Neuron (in vitro differentiated cells): ENCODE results near the gene TBRG4.

ENCODE experiments used
- H2AFZ ChIP-seq: one replicate; pipeline ENCODE4 v1.6.1; 2013; ENCODE audit warnings: low read depth, mild to moderate bottlenecking, inconsistent platforms, low read length, moderate library complexity
- H3K27me3 ChIP-seq: one replicate; pipeline ENCODE4 v1.6.1; 2013; ENCODE audit warnings: low read length; ENCODE audit not compliant: insufficient read depth
- H3K36me3 ChIP-seq: one replicate; pipeline ENCODE4 v1.6.1; 2013; ENCODE audit warnings: low read length; ENCODE audit not compliant: insufficient read depth
- H3K4me1 ChIP-seq: one replicate; pipeline ENCODE4 v1.6.1; 2013; ENCODE audit warnings: low read length; ENCODE audit not compliant: insufficient read depth
- H3K4me3 ChIP-seq: 2 replicates; pipeline ENCODE4 v1.5.1; 2013; ENCODE audit warnings: mild to moderate bottlenecking, low read length, moderate library complexity
- H3K9me3 ChIP-seq: one replicate; pipeline ENCODE4 v1.6.1; 2013; ENCODE audit warnings: low read length

TBRG4 gene

DNA sequence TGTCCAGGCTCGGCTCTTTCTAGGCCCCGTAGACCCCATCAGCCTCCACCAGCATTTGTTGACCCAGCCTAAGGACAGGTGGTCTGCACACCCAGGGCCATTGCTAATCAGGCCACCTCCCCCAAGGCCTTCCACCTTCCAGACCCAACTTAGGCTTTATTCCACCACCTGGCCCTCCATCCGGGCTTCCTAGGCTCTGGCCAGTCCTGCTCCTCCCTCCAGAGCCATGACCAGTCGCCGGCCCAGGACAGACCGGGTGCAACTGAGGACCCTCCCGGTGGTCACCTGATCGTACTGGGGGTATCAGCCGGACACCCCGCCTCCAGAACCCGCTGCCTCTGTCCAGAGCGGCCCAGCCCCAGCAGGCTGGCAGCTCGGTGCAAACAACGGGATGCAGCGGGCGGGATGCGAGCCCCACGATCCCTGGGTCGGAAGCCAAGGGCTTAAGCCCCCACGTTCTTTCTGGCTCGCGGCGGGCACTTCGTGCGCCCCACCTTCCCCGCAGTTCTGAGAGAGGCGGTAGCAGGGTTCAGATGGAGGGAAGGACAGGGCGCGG, 23.3 kb downstream of the TBRG4 start:
- Histone ChIP-seq H3K9me3 (no peaks in the 10 kb centered on the region), H2AFZ (no peak overlapping the region), H3K27me3 (no peaks in the 10 kb centered on the region), H3K4me3 (peak overlapping the region; percentile 76), H3K4me1 (peaks cover 8% of the 10 kb centered on the region), H3K36me3 (peaks cover 6% of the 10 kb centered on the region)

DNA sequence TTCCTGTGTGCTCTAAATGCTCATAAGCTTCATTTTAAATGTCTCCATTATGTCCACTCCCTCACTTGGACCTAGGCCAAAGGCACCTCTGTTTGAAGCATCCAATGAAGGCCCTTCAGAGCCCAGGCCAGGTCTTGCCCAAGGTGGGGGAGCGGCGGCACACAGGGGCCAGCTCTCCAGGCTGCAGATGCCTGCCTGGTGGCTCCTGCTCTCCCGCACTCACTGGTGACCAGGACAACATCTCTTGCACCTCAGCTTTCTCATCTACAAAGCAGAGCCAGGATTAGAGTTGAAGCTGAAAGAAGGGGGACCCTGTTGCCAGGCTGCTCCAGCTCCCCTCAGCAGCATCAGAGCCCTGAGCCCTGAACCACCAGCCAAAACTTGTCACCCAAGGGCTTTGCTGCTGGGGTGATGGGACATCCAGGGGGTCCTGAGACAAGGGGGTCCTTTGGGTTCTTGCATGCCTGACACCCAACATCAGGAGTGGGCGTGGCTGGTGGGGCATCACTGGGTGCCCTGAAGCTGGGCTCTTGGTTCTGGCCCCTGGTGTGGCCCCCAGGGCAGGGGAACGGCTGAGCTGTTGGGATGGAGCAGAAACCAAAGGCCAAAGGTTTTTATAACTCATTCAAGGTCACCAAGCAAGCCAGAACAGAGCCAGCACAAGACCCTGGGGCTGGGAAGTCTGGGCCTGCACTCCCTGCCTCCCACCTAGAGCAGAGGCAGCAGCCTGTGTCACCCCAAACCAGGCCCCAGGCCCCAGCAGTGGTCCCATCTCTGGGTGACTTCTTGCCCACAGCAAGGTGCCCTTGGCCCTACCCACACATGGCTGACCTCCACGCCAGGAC, 24.0 kb downstream of the TBRG4 start:
- H3K36me3 ChIP-seq: peaks cover 6% of the 10 kb centered on the region
- H2AFZ ChIP-seq: no peak overlapping the region
- peak overlapping the region; percentile 76 for H3K4me3 ChIP-seq
- no peaks in the 10 kb centered on the region for H3K9me3 ChIP-seq
- no peaks in the 10 kb centered on the region for H3K27me3 ChIP-seq
- peaks cover 8% of the 10 kb centered on the region for H3K4me1 ChIP-seq

DNA sequence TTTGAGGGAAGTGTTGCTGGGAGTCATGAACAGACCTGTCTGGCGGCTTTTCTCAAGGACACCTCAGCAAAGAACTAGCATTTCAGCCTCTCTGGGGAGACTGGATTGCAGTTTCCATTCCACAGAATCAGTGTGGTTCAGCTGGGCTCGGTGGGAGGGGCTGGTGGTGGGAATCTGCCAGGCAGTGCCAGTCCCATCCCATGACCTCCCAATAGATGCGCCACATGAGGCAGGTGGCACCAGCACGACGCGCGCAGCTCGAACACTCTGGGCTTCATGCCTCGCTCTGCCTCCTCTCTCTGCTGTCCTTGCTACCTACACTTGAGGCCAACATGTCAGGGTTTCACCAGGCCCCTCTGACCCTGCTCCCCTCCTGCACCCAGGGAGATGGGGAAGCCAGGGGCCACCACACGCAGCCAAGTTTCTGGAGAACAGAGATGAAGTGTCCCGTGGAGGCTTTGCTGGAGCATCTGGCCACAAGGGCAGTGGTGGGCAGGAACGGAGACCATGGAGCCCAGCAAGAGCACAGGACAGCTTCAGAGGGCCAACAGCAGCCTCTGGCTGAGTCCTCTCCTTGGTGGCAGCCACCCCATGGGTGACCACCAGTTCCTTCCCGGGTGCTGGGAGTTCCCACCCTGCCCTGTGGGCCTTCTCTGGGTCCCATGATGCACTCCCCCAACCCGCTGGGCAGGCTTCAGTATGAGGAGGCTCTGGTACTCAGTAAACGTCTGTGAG, 25.0 kb downstream of the TBRG4 start:
- peaks cover 6% of the 10 kb centered on the region for H3K36me3 ChIP-seq
- H3K4me1 ChIP-seq: peaks cover 8% of the 10 kb centered on the region
- no peak overlapping the region for H2AFZ ChIP-seq
- no peaks in the 10 kb centered on the region for H3K27me3 ChIP-seq
- H3K4me3 ChIP-seq: no peak overlapping the region
- H3K9me3 ChIP-seq: no peaks in the 10 kb centered on the region

DNA sequence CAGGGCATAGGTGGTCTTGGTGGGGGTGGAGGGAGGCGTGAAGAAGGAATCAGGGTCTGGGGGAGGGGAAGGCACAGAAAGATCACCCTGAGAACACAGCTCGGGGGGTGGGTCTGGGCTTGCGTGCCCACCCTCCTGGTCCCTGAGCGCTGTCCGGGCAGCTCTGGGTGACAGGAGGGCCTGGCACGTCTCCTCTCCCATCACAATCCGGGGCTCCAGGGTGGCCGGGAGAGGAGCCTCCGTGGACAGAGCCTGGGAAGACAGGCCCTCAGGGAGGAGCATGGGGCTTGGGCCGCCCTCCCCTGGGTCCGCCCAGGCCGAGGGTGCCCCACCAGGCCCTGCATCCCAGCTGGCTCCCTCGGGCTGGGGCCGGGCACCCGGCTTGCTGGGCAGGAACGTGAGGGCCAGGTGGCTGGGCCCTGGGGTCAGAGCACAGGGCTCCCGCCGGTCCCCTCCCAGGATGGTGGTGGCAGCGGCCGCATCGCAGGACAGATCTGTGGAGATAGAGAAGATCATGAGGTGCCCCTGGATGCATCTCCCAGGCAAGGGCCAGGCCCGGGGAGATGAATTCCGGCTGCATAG, 25.8 kb downstream of the TBRG4 start:
- H3K27me3 ChIP-seq: no peaks in the 10 kb centered on the region
- H3K9me3 ChIP-seq: no peaks in the 10 kb centered on the region
- no peak overlapping the region for H2AFZ ChIP-seq
- H3K36me3 ChIP-seq: peaks cover 11% of the 10 kb centered on the region
- no peak overlapping the region for H3K4me3 ChIP-seq
- peaks cover 8% of the 10 kb centered on the region for H3K4me1 ChIP-seq

- no peak overlapping the region for H2AFZ ChIP-seq
Measured at GRCh38 chr7:45084901-45085618, 26.4 kb downstream of the TBRG4 start.

DNA sequence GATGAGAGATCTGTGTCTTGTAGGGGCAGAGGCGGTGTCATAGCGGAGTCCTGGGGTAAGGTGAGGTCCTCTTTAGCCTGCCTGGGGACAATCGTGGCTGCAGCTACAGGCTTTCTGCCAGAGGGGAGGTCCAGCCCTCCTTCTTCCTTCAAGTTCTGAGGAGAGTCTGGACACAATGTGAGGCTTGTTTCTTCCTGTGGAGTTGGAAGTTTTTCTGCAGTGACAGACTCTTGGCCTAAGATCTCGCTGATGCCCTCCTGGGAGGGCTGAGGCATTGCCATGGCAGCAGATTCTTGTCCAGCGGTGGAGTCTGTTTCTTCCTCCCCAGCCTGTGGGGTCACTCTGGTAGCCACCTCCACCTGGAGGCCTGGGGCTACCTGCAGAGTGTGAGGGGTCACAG, 27.2 kb downstream of the TBRG4 start:
- no peaks in the 10 kb centered on the region for H3K27me3 ChIP-seq
- H3K9me3 ChIP-seq: no peaks in the 10 kb centered on the region
- H3K36me3 ChIP-seq: peaks cover 17% of the 10 kb centered on the region
- no peak overlapping the region for H2AFZ ChIP-seq
- H3K4me1 ChIP-seq: peaks cover under 1% of the 10 kb centered on the region
- H3K4me3 ChIP-seq: no peak overlapping the region

More at GRCh38 chr7:45084901-45085618, 26.4 kb downstream of the TBRG4 start:
- Histone ChIP-seq H3K36me3 (peaks cover 14% of the 10 kb centered on the region), H3K27me3 (no peaks in the 10 kb centered on the region), H3K9me3 (no peaks in the 10 kb centered on the region), H3K4me3 (no peak overlapping the region), H3K4me1 (peaks cover 8% of the 10 kb centered on the region)

DNA sequence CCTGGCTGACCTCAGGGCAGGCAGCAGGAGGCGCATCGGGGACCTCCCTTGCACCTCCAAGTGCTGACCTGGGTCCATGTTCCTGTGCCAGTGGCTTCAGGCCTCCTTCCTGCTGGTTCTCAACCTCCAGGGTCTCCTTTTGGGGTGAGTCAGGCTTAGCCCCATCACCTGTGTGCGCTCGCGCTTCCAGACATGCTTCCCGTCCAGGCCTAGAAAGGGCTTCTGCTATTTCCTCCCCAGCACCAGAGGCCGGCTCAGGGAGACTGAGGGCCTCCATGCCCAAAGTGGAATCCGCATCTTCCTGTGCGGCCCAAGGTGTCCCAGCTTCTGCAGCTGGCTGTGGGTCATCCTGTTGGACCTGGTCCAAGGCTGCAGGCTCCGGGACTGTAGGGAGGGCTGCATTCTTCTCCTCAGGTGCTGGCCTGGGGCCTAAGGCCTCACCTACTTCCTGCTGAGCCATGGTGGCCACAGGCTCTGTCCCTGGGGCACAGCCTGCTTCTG, 28.6 kb downstream of the TBRG4 start:
- no peaks in the 10 kb centered on the region for H3K27me3 ChIP-seq
- no peak overlapping the region for H3K4me3 ChIP-seq
- no peak overlapping the region for H2AFZ ChIP-seq
- no peaks in the 10 kb centered on the region for H3K4me1 ChIP-seq
- no peaks in the 10 kb centered on the region for H3K9me3 ChIP-seq
- peaks cover 17% of the 10 kb centered on the region for H3K36me3 ChIP-seq

DNA sequence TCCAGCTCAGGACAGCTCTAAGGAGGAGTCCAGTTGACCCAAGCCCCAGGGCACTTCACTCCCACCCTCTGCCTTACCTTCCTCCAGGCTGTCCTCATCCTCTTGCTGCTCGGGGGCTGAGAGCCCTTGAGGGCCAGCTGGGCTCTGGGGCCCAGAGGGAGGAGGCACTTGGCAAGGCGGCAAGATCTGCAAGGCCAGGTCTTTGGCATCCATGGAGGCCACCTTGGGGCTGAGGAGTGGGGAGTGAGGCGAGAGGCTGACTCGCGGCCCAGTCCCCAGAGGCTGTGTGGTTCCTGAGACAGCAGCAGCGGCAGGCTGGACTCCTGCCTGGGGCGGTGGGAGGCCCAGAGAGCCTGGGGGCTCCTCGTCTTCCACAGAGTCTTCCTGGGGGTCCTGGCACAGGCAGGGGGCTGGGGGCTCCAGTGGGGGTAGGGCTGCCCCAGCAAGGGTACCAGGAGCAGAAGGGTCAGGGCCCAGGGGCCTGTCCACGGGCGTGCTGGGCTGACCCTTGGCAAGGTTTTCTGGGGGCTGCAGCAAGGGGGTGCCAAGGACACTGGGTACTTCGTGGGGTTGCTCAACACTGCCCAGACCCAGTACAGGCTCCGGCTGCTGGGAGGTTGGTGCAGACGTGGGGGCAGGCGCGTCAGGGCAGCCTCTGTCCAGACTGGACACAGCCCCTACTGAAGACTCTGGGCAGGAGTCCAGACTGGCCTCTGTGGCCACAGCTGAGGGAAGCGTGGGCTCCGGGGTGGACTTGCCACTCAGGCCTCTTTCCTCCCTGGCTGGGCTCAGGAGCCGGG, 29.3 kb downstream of the TBRG4 start:
- H2AFZ ChIP-seq: no peak overlapping the region
- no peak overlapping the region for H3K4me3 ChIP-seq
- H3K9me3 ChIP-seq: no peaks in the 10 kb centered on the region
- no peaks in the 10 kb centered on the region for H3K27me3 ChIP-seq
- peaks cover 17% of the 10 kb centered on the region for H3K36me3 ChIP-seq
- H3K4me1 ChIP-seq: no peaks in the 10 kb centered on the region

DNA sequence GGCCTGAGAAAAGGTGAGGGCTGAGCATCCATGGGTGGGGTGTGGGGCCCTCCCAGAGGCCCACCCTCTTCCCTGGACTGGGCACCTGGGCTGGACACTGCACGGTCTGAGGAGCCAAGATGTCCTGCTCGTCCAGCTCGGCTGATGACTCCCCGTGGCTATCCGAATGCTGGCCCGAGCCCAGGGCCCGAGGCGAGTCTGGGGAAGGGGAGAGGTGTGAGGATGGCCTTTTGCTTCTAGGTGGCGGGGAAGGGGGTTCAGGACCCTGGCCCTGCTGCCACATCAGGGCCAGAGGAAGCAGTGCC, 29.9 kb downstream of the TBRG4 start:
- Histone ChIP-seq H3K36me3 (peaks cover 20% of the 10 kb centered on the region), H3K4me3 (no peak overlapping the region), H3K4me1 (no peaks in the 10 kb centered on the region), H2AFZ (no peak overlapping the region), H3K27me3 (no peaks in the 10 kb centered on the region), H3K9me3 (no peaks in the 10 kb centered on the region)

GRCh38 chr7:45080958-45081669, 30.4 kb downstream of the TBRG4 start:
- no peaks in the 10 kb centered on the region for H3K27me3 ChIP-seq
- no peaks in the 10 kb centered on the region for H3K4me1 ChIP-seq
- H3K36me3 ChIP-seq: peaks cover 24% of the 10 kb centered on the region
- no peak overlapping the region for H2AFZ ChIP-seq
- no peak overlapping the region for H3K4me3 ChIP-seq
- no peaks in the 10 kb centered on the region for H3K9me3 ChIP-seq

DNA sequence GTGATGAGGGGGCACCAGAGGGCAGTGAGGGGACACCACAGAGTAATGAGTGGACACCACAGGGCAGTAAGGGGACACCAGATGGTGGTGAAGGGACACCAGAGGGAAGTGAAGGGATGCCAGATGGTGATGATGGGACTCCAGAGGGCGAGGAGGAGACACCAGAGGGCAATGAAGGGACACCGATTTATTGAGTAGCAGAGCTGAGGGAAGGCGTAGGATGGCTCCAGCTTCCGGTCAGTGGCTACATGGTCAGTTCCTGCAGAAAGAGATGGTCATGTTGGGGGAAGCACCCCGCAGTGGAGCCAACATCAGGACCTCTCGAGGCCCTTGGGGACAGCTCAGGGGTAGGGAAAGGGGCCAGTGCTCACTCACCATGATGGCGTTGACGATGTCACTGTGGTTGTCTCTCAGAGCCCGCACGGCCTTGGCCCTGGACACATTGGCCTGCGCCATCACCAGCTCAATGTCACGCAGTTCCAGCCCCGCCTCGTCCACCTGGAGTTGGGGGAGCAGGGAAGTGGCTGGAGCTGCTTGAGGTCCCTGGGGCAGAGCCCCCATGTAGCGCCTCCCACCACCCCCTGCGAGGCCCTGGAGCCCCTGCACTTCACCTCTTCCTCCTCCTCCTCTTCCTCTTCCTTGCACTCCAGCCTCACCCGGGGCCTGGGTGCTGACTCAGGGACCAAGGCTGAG, 31.1 kb downstream of the TBRG4 start:
- Histone ChIP-seq H3K9me3 (no peaks in the 10 kb centered on the region), H3K27me3 (no peaks in the 10 kb centered on the region), H3K36me3 (peaks cover 31% of the 10 kb centered on the region), H3K4me3 (no peak overlapping the region), H3K4me1 (no peaks in the 10 kb centered on the region), H2AFZ (no peak overlapping the region)
